Measurements from ENCODE around the gene C19orf12.

DNA sequence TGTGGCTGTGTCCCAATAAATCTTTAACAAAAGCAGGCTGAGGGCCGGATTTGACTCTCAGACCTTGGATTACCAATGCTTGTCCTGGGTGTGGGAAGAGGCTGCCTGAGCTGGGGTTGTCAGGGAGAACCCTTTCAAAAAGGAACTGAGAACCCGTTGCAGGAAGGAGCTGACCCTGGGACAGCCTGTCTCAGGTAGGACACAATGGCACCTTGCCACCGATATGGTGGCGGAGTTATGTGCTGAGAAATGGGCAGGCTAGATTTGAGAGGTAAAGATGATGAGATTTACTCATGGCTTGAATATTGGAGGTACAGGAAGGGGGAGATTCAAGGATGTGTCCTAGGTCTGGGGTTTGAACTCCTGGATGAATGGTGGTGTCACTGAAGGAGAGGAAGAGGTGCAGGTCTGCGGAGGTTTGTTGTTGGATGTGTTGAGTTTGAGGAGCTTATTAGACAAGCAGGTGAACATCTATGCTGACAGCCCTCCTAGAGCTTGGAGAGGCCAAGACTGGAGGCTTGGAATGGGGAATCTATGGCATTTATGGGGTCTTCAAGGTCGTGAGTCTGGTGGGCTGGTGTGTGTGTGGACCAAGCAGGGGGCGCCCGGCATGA is 42.6 kb downstream of the C19orf12 start:
- TF ChIP-seq, protein P1, sequence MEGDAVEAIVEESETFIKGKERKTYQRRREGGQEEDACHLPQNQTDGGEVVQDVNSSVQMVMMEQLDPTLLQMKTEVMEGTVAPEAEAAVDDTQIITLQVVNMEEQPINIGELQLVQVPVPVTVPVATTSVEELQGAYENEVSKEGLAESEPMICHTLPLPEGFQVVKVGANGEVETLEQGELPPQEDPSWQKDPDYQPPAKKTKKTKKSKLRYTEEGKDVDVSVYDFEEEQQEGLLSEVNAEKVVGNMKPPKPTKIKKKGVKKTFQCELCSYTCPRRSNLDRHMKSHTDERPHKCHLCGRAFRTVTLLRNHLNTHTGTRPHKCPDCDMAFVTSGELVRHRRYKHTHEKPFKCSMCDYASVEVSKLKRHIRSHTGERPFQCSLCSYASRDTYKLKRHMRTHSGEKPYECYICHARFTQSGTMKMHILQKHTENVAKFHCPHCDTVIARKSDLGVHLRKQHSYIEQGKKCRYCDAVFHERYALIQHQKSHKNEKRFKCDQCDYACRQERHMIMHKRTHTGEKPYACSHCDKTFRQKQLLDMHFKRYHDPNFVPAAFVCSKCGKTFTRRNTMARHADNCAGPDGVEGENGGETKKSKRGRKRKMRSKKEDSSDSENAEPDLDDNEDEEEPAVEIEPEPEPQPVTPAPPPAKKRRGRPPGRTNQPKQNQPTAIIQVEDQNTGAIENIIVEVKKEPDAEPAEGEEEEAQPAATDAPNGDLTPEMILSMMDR (IDR thresholded peaks at IDR 0.05; ENCODE audit: extremely low read depth in 1 of 2, insufficient read depth in 1 of 2, low read depth in 1 of 2, low read length in 2 of 2) = no peak
- TF ChIP-seq FOS (IDR thresholded peaks at IDR 0.05; ENCODE audit: borderline replicate concordance, insufficient read depth, low read length) = no peak
- no peak for TF ChIP-seq POLR2AphosphoS5 (IDR thresholded peaks at IDR 0.05; ENCODE audit: insufficient read depth, low read depth, low read length)
- TF ChIP-seq, protein P2, sequence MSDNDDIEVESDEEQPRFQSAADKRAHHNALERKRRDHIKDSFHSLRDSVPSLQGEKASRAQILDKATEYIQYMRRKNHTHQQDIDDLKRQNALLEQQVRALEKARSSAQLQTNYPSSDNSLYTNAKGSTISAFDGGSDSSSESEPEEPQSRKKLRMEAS (IDR thresholded peaks at IDR 0.05; ENCODE audit: insufficient read depth, insufficient read length) = no peak
- TF ChIP-seq EZH2 (IDR thresholded peaks at IDR 0.05; ENCODE audit: borderline replicate concordance, low read depth, low read length, severe bottlenecking) = no peak
- no peak for TF ChIP-seq POLR2A (IDR thresholded peaks at IDR 0.05; ENCODE audit: low read depth, low read length)
- no peak for TF ChIP-seq MYC (IDR thresholded peaks at IDR 0.05; ENCODE audit: low read depth, low read length)
- no peak for TF ChIP-seq GATA2 (IDR thresholded peaks at IDR 0.05; ENCODE audit: insufficient read depth, insufficient read length, low read depth, low read length)
- no peak for TF ChIP-seq JUN (IDR thresholded peaks at IDR 0.05; ENCODE audit: borderline replicate concordance, insufficient read depth, insufficient read length, low read depth)
